ENCODE measurements around the gene TLCD3B. TPM values are rescaled to one million over a fixed set of nuclear protein-coding genes. Genes with fewer than 3 reads are reported as not detected.
A peak's percentile ranks its signal among the peaks of the same experiment; 100 is the strongest.

The TLCD3B gene
- total and polyA plus RNA-seq, 9 of the 15 experiments (the other 6 are each of a cell fraction or from before 2014, with no cell fraction given), result 0.10 to 0.52 (median 0.23) TPM; not detected in 4

DNA sequence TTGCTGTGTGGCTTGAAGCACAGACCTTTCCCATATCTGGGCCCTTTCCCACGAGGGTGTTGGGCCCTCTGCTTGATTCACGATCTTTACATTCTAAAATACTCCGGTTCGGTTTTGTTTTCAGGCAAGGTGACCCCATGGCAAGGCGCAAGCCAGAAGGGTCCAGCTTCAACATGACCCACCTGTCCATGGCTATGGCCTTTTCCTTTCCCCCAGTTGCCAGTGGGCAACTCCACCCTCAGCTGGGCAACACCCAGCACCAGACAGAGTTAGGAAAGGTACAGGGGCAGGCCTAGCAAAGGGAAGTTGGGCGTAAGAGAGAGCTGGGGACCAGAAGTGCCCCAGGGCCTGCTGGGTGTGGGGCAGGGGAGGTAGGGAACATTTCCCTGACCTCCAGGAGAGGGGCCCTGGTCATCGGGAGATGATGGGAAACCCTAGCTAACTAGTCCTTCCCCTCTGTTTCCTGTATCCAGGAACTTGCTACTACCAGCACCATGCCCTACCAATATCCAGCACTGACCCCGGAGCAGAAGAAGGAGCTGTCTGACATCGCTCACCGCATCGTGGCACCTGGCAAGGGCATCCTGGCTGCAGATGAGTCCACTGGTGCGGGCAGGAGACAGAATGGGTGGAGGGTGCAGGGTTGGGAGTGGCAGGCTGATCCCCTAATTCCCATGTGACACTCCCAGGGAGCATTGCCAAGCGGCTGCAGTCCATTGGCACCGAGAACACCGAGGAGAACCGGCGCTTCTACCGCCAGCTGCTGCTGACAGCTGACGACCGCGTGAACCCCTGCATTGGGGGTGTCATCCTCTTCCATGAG lies 35.9 kb upstream of the TLCD3B start:
- DNase-seq (ENCODE audit: extremely low read depth in 1 of 4, low spot score in 3 of 4) (no peak), FAIRE-seq (no peak), ATAC-seq (no peak)
- peaks cover 51% of the 10 kb centered on the region for H4K20me1 ChIP-seq (replicated peaks; ENCODE audit: control insufficient read depth, insufficient read depth, low read length)
- H3K4me1 ChIP-seq (replicated peaks in 1 of 2; ENCODE audit: control insufficient read depth in 2 of 2, insufficient read depth in 2 of 2, low read length in 2 of 2), result peaks cover 45 to 57% of the 10 kb centered on the region in 2 experiments
- WGBS (ENCODE audit: insufficient coverage, low coverage, missing lambda C conversion rate), result 9% methylated on average over 17 of the region's 21 CpGs
- no TSS peak for BruUV-seq (replicated peaks)
- no peaks in the 10 kb centered on the region for H3K27me3 ChIP-seq (ENCODE audit: control insufficient read depth in 2 of 2, insufficient read depth in 2 of 2, low read length in 2 of 2)
- H3K27ac ChIP-seq (ENCODE audit: extremely low read depth, low read depth, low read length), result peak overlapping the region; percentile 99
- in situ Hi-C loops (cut with MboI), result no loop called here
- peaks cover 77% of the 10 kb centered on the region for H3K79me2 ChIP-seq (ENCODE audit: control insufficient read depth, insufficient read depth, low read length)
- intact Hi-C loops (cut with micrococcal nuclease), result loop anchor here (10.0 kb wide), 2 partner anchors 308 to 588 kb away; partner anchors contain the start of genes FBRS, MYL11, PRR14 and TBC1D10B
- ChIA-PET CTCF (ENCODE audit: low intra/inter-chr PET ratio) (no interaction called here), POLR2A (interaction anchor here (0.6 to 2.7 kb wide), 10 partner anchors 8 to 1029 kb away, joined by 3 to 29 read pairs (median 4); partner anchors contain the start of gene PPP4C)
- peak overlapping the region; percentile 93 to 98 for H3K9ac ChIP-seq (ENCODE audit: insufficient read depth in 1 of 2, low read depth in 2 of 2, low read length in 2 of 2)
- H3K4me2 ChIP-seq (ENCODE audit: insufficient read depth, low read length), result peak overlapping the region; percentile 99
- no peaks in the 10 kb centered on the region for H3K9me3 ChIP-seq (replicated peaks; ENCODE audit: control insufficient read depth, insufficient read depth, low read depth, low read length)
- H2AFZ ChIP-seq (ENCODE audit: low read depth, low read length), result no peak overlapping the region
- peaks cover 17% of the 10 kb centered on the region for H3K9me1 ChIP-seq (ENCODE audit: control insufficient read depth, insufficient read depth, low read length)
- H3K4me3 ChIP-seq, result peak overlapping the region; percentile 88
- H3K36me3 ChIP-seq (ENCODE audit: control insufficient read depth, insufficient read depth, low read length), result peaks cover 59% of the 10 kb centered on the region
- TF ChIP-seq ZNF717 (CRISPR knock-in tag; IDR thresholded peaks at IDR 0.05) (no peak), SP2 (IDR thresholded peaks at IDR 0.05; ENCODE audit: extremely low read depth, low read depth, low read length, poor library complexity, severe bottlenecking) (no peak), HDAC1 (IDR thresholded peaks at IDR 0.05) (peak in 1 of 2 experiments; percentile 66; a peak in 2 of 4 replicates), KDM5B (IDR thresholded peaks at IDR 0.05; ENCODE audit: insufficient replicate concordance, low read depth, low read length) (peak; percentile 64), CHD1 (IDR thresholded peaks at IDR 0.05; ENCODE audit: low read length) (peak; percentile 89), POLR2AphosphoS5 (IDR thresholded peaks at IDR 0.05; ENCODE audit: control insufficient read depth, insufficient read depth, low read depth, low read length) (peak; percentile 5; the same call in 1 of the 2 replicates)
- TF ChIP-seq, protein P1, sequence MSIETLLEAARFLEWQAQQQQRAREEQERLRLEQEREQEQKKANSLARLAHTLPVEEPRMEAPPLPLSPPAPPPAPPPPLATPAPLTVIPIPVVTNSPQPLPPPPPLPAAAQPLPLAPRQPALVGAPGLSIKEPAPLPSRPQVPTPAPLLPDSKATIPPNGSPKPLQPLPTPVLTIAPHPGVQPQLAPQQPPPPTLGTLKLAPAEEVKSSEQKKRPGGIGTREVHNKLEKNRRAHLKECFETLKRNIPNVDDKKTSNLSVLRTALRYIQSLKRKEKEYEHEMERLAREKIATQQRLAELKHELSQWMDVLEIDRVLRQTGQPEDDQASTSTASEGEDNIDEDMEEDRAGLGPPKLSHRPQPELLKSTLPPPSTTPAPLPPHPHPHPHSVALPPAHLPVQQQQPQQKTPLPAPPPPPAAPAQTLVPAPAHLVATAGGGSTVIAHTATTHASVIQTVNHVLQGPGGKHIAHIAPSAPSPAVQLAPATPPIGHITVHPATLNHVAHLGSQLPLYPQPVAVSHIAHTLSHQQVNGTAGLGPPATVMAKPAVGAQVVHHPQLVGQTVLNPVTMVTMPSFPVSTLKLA (conservative IDR thresholded peaks at IDR 0.05), result peak in 1 of 2 experiments; percentile 55; a peak in 2 of 4 replicates
- TF ChIP-seq, protein P2, sequence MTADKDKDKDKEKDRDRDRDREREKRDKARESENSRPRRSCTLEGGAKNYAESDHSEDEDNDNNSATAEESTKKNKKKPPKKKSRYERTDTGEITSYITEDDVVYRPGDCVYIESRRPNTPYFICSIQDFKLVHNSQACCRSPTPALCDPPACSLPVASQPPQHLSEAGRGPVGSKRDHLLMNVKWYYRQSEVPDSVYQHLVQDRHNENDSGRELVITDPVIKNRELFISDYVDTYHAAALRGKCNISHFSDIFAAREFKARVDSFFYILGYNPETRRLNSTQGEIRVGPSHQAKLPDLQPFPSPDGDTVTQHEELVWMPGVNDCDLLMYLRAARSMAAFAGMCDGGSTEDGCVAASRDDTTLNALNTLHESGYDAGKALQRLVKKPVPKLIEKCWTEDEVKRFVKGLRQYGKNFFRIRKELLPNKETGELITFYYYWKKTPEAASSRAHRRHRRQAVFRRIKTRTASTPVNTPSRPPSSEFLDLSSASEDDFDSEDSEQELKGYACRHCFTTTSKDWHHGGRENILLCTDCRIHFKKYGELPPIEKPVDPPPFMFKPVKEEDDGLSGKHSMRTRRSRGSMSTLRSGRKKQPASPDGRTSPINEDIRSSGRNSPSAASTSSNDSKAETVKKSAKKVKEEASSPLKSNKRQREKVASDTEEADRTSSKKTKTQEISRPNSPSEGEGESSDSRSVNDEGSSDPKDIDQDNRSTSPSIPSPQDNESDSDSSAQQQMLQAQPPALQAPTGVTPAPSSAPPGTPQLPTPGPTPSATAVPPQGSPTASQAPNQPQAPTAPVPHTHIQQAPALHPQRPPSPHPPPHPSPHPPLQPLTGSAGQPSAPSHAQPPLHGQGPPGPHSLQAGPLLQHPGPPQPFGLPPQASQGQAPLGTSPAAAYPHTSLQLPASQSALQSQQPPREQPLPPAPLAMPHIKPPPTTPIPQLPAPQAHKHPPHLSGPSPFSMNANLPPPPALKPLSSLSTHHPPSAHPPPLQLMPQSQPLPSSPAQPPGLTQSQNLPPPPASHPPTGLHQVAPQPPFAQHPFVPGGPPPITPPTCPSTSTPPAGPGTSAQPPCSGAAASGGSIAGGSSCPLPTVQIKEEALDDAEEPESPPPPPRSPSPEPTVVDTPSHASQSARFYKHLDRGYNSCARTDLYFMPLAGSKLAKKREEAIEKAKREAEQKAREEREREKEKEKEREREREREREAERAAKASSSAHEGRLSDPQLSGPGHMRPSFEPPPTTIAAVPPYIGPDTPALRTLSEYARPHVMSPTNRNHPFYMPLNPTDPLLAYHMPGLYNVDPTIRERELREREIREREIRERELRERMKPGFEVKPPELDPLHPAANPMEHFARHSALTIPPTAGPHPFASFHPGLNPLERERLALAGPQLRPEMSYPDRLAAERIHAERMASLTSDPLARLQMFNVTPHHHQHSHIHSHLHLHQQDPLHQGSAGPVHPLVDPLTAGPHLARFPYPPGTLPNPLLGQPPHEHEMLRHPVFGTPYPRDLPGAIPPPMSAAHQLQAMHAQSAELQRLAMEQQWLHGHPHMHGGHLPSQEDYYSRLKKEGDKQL (CRISPR knock-in tag; IDR thresholded peaks at IDR 0.05; ENCODE audit: borderline replicate concordance), result no peak
- TF ChIP-seq, protein P3, sequence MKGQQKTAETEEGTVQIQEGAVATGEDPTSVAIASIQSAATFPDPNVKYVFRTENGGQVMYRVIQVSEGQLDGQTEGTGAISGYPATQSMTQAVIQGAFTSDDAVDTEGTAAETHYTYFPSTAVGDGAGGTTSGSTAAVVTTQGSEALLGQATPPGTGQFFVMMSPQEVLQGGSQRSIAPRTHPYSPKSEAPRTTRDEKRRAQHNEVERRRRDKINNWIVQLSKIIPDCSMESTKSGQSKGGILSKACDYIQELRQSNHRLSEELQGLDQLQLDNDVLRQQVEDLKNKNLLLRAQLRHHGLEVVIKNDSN (CRISPR knock-in tag; IDR thresholded peaks at IDR 0.05), result peak; percentile 34; the same call in 1 of the 2 replicates
- TF ChIP-seq, protein P4, sequence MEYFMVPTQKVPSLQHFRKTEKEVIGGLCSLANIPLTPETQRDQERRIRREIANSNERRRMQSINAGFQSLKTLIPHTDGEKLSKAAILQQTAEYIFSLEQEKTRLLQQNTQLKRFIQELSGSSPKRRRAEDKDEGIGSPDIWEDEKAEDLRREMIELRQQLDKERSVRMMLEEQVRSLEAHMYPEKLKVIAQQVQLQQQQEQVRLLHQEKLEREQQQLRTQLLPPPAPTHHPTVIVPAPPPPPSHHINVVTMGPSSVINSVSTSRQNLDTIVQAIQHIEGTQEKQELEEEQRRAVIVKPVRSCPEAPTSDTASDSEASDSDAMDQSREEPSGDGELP (CRISPR knock-in tag; IDR thresholded peaks at IDR 0.05; ENCODE audit: borderline replicate concordance), result peak; percentile 75

Data from K562 (cell line).